Natural killer cell (primary cell): ENCODE measurements around the gene DMRTC1. TPM values are rescaled to one million over a fixed set of nuclear protein-coding genes. Genes with fewer than 3 reads are reported as not detected.
"Not testable (repeated sequence)": the region's sequence is repeated elsewhere in the genome, so short reads cannot be mapped to it uniquely, and the experiment has no call there.

ENCODE experiments used
- ATAC-seq, 3 donors: fragments of 150-1000 bp in 2 of 3; fragments of 200-7000 bp in 1 of 3; cut with Tn5 transposase; 1 replicate in 1 of 3; 2 replicates in 2 of 3; pipeline ENCODE4 v1.10.0; 2021; ENCODE audit warnings: mild to moderate bottlenecking in 2 of 3, moderate library complexity in 2 of 3
- DNase-seq, 2 donors: peaks; one replicate each; pipeline versions ENCODE4 v3.0.0 to v3.0.0-alpha.2; 2013 to 2021; ENCODE audit warnings: mixed read lengths in 1 of 2
- H3K27ac ChIP-seq: one replicate; pipeline ENCODE4 v1.5.1; 2013; ENCODE audit warnings: mild to moderate bottlenecking, low read length
- H3K27me3 ChIP-seq: one replicate; pipeline ENCODE4 v1.6.1; 2013; ENCODE audit warnings: low read length; ENCODE audit not compliant: control insufficient read depth, insufficient read depth
- H3K36me3 ChIP-seq: one replicate; pipeline ENCODE4 v1.6.1; 2013; ENCODE audit warnings: low read length; ENCODE audit not compliant: control insufficient read depth, insufficient read depth
- H3K4me1 ChIP-seq: one replicate; pipeline ENCODE4 v1.6.1; 2013; ENCODE audit warnings: low read length; ENCODE audit not compliant: control insufficient read depth, insufficient read depth
- H3K4me3 ChIP-seq: one replicate; pipeline ENCODE4 v1.5.1; 2013; ENCODE audit warnings: low read length
- H3K9me3 ChIP-seq: one replicate; pipeline ENCODE4 v1.6.1; 2013; ENCODE audit warnings: low read length; ENCODE audit not compliant: control insufficient read depth, insufficient read depth
- H3K27ac Mint-ChIP-seq, 2 donors: one replicate each; pipeline ENCODE4 v1.8.0; 2022; ENCODE audit warnings: mild to moderate bottlenecking in 2 of 2, mixed read lengths in 2 of 2, moderate library complexity in 1 of 2
- H3K27me3 Mint-ChIP-seq, 2 donors: one replicate each; pipeline ENCODE4 v1.8.0; 2022; ENCODE audit warnings: low read depth in 2 of 2, mixed read lengths in 2 of 2
- H3K36me3 Mint-ChIP-seq: one replicate; pipeline ENCODE4 v1.8.0; 2022; ENCODE audit warnings: mixed read lengths
- H3K4me1 Mint-ChIP-seq, 2 donors: one replicate each; pipeline ENCODE4 v1.8.0; 2022; ENCODE audit warnings: mixed read lengths in 2 of 2
- H3K4me3 Mint-ChIP-seq: one replicate; pipeline ENCODE4 v1.8.0; 2022; ENCODE audit warnings: mild to moderate bottlenecking, moderate library complexity, mixed read lengths
- H3K9me3 Mint-ChIP-seq, 2 donors: one replicate each; pipeline ENCODE4 v1.8.0; 2022; ENCODE audit warnings: mixed read lengths in 2 of 2
- WGBS: methylation state at CpG from one replicate; pipeline ENCODE4 v1.1.7; 2013; ENCODE audit warnings: missing lambda C conversion rate; ENCODE audit not compliant: insufficient coverage; 5-methylcytosine and 5-hydroxymethylcytosine counted together
- intact Hi-C: fragments of 100-400 bp; cut with micrococcal nuclease; formaldehyde crosslinking; loops from one replicate; pipeline ENCODE4 v1.14.2; 2022
- total RNA-seq, 4 donors: library from RNA; stranded (reverse); fragments of 120-200 nt in 1 of 4; gene quantifications; one replicate each; pipeline versions ENCODE4 v1.2.3 to v1.2.4, GENCODE V29; 2013 to 2022

Gene DMRTC1
- total RNA-seq, 3 donors from 2014 or later (not counting 1 experiment from before 2014, with no cell fraction given): not detected

DNA sequence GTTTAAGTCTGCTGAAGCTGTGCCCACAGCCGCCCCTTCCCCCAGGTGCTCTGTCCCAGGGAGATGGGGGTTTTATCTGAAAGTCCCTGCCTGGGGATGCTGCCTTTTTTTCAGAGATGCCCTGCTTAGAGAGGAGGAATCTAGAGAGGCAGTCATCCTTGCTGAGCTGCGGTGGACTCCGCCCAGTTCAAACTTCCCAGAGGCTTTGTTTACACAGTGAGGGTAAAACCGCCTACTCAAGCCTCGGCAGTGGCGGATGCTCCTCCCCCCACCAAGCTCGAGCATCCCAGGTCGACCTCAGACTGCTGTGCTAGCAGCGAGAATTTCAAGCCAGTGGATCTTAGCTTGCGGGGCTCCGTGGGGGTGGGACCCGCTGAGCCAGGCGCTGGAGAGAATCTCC is 112.9 kb downstream of the DMRTC1 start:
- no CpG with 5 or more reads among the region's 13 CpGs for WGBS
- H3K27me3 Mint-ChIP-seq, intact Hi-C loops, H3K9me3 ChIP-seq, H3K4me3 ChIP-seq, H3K9me3 Mint-ChIP-seq, H3K36me3 ChIP-seq, H3K27me3 ChIP-seq, H3K4me1 Mint-ChIP-seq, H3K4me3 Mint-ChIP-seq, H3K36me3 Mint-ChIP-seq, H3K27ac ChIP-seq, ATAC-seq, H3K4me1 ChIP-seq, H3K27ac Mint-ChIP-seq, DNase-seq: not testable (repeated sequence)

Other genes with a start within 250 kb of the DMRTC1 start
- under 1 TPM; 0.13 to 0.24 (median 0.16) TPM for gene PHKA1, start 229.5 kb downstream of the DMRTC1 start, total RNA-seq
- gene DMRTC1B, start 166.9 kb downstream of the DMRTC1 start, total RNA-seq: under 1 TPM in 2 of 3 donors, not detected in 1; 0.33 to 0.91 TPM
- gene FAM236B, start 161.2 kb downstream of the DMRTC1 start, total RNA-seq: not detected
- gene FAM236D, start 135.6 kb downstream of the DMRTC1 start, total RNA-seq: not detected
- gene FAM236C, start 31.2 kb downstream of the DMRTC1 start, total RNA-seq: not detected
- gene FAM236A, start 5.6 kb downstream of the DMRTC1 start, total RNA-seq: not detected
- not detected for gene PABPC1L2B, start 59.1 kb upstream of the DMRTC1 start, total RNA-seq
- not detected for gene PABPC1L2A, start 135.7 kb upstream of the DMRTC1 start, total RNA-seq